ENCODE measurements around the gene CCBE1.

DNA sequence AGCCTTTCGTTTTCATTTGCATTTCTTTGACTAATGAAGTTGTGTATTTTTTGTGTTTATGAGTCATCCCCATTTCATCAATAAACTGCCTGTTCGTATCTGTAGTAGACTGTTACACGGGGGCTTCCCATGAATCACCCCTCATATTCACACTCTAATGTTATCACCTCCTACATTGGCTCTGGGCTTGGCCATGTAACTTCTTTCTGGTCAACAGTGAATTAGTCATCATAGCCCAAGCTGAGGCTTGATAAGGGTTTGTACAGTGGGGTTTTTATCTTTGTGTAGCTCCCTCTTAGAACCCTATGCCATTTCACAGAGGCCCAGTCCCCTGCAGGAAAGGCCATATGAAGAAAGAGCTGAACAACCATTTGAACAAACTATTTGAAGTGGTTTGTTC, 151.0 kb downstream of the CCBE1 start:
- TF ChIP-seq POLR2A (IDR thresholded peaks at IDR 0.05; ENCODE audit: low read length) (no peak), GATA1 (IDR thresholded peaks at IDR 0.05; ENCODE audit: low read depth, low read length) (no peak)

Data from erythroblast (primary cell).